Lower leg skin (tissue), 4 donors: Measurements from ENCODE around the gene CASR. TPM values are rescaled to one million over a fixed set of nuclear protein-coding genes. Genes with fewer than 3 reads are reported as not detected.

Experiments used
- DNase-seq, 2 donors: peaks; one replicate each; pipeline ENCODE4 v3.0.0-alpha.2; 2019; ENCODE audit warnings: low spot score in 2 of 2
- H3K4me3 ChIP-seq: fragments of 200-600 bp; sonication (generic); 2 replicates; pipeline ENCODE4 v1.5.1; 2017; ENCODE audit warnings: mild to moderate bottlenecking, low read depth; ENCODE audit not compliant: poor library complexity, severe bottlenecking
- CTCF ChIP-seq, 3 donors: fragments of 450-650 bp; IDR thresholded peaks; one replicate each; pipeline ENCODE4 v1.5.1; 2016; ENCODE audit warnings: antibody characterized with exemption in 3 of 3, mild to moderate bottlenecking in 3 of 3, moderate library complexity in 2 of 3
- POLR2A ChIP-seq, 2 donors: fragments of 450-650 bp; IDR thresholded peaks; one replicate each; pipeline ENCODE4 v1.6.1; 2016 to 2017; ENCODE audit warnings: antibody characterized with exemption in 2 of 2, mild to moderate bottlenecking in 1 of 2, moderate library complexity in 1 of 2
- WGBS, 2 donors: methylation state at CpG; one replicate each; pipeline ENCODE4 v1.1.5; 2018; 5-methylcytosine and 5-hydroxymethylcytosine counted together
- intact Hi-C: fragments of 100-400 bp; cut with DNase I; formaldehyde crosslinking; loops from one replicate; pipeline ENCODE4 v1.15.0; 2023; ENCODE audit warnings: low total_unique reads
- total RNA-seq, 4 donors: library from RNA; depleted of rRNA; stranded (reverse); fragments of >200 nt; gene quantifications; one replicate each; pipeline ENCODE4 v1.1.0, GENCODE V29; 2016

Gene CASR
- total RNA-seq, 4 donors from 2014 or later, result not detected

GRCh38 chr3:122263974-122264588, 80.6 kb downstream of the CASR start:
- DNase-seq, result no peak
- intact Hi-C loops, result no loop called here
- TF ChIP-seq POLR2A (IDR thresholded peaks at IDR 0.05) (no peak), CTCF (IDR thresholded peaks at IDR 0.05) (no peak)
- H3K4me3 ChIP-seq, result no peak overlapping the region

GRCh38 chr3:122265957-122266356, 82.5 kb downstream of the CASR start:
- intact Hi-C loops, result no loop called here
- TF ChIP-seq CTCF (IDR thresholded peaks at IDR 0.05) (no peak), POLR2A (IDR thresholded peaks at IDR 0.05) (no peak)
- no peak for DNase-seq
- WGBS, 2 donors, result 57 to 61% methylated on average over 3 of the region's 3 CpGs
- H3K4me3 ChIP-seq, result no peak overlapping the region

GRCh38 chr3:122268257-122269024, 85.0 kb downstream of the CASR start:
- DNase-seq, result no peak

GRCh38 chr3:122269045-122269444, 85.6 kb downstream of the CASR start:
- no peak for DNase-seq
- intact Hi-C loops, result no loop called here
- no peak overlapping the region for H3K4me3 ChIP-seq
- WGBS, 2 donors, result 74 to 77% methylated on average over 2 of the region's 2 CpGs
- TF ChIP-seq CTCF (IDR thresholded peaks at IDR 0.05) (no peak), POLR2A (IDR thresholded peaks at IDR 0.05) (no peak)

More at GRCh38 chr3:122268257-122269024, 85.0 kb downstream of the CASR start:
- WGBS, 2 donors, result 76 to 88% methylated on average over 1 of the region's 1 CpG
- TF ChIP-seq POLR2A (IDR thresholded peaks at IDR 0.05) (no peak), CTCF (IDR thresholded peaks at IDR 0.05) (no peak)
- intact Hi-C loops, result no loop called here
- H3K4me3 ChIP-seq, result no peak overlapping the region

- intact Hi-C loops, result no loop called here
- DNase-seq, result no peak
- TF ChIP-seq CTCF (IDR thresholded peaks at IDR 0.05), result no peak
- TF ChIP-seq POLR2A (IDR thresholded peaks at IDR 0.05), result no peak
- no peak overlapping the region for H3K4me3 ChIP-seq
- WGBS, 2 donors, result 72 to 80% methylated on average over 3 of the region's 3 CpGs
Observed at GRCh38 chr3:122271246-122271898, 87.9 kb downstream of the CASR start.
